ENCODE results near the gene MLXIP. TPM values are rescaled to one million over a fixed set of nuclear protein-coding genes. Genes with fewer than 3 reads are reported as not detected.

Gene MLXIP
- polyA plus RNA-seq, 1 donor: 30.7 TPM

DNA sequence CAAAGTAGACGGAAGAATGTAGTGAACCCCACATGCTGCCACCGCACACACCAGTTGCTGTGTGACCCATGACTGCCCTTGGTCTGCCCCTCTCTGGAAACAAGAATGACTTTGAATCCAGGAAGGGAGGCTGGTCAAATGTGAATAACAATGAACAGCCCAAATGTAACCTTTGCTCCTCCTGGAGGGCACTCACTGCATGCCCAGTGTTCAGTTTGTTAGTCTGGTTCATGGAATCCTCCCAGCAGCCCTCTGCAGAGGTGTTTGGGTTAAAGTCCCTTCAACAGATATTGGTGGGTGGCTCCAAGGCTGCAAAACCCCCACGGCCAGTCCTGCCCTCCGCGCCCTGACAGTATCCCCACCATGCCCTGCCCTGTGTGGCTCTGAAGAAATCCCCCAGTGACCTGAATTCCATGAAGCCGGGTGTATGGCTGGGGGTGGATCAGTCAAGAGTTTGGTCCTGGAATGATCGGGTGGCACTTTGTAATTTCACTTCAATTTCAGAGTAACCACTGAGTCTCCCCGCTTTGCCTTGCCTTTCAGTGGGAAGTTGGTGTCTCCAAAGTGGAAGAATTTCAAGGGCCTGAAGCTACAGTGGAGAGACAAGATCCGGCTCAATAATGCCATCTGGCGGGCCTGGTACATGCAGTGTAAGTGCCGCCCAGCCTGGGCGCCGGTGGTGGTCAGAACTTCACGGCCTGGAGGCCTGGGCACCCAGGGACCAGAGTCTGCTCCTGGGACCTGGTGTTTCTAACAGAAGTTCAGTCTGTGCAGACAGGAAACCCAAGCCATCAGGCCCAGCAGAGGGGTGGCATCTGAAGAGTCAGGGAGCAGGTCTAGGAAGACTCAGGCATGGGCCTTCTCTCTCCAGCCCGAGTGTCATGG, 48.4 kb downstream of the MLXIP start:
- DNase-seq (ENCODE audit: low read depth): no peak

DNA sequence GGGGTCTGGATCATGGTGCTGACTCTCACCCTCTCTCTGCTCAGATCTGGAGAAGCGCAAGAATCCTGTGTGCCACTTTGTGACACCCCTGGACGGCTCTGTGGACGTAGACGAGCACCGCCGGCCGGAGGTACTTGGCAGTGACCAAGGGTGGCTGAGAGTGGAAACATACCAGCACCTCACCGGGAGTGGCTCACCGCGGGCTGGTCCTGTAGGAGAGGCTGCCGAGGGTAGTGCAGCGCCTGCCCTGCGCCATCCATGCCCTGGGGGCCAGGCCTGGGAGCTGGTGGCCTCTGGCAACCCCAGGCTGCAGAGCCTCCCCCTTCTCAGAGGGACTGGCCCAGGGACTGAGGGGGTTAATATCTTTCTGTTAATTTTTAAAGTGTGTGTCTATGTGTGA, 49.3 kb downstream of the MLXIP start:
- no peak for DNase-seq (ENCODE audit: low read depth)

DNA sequence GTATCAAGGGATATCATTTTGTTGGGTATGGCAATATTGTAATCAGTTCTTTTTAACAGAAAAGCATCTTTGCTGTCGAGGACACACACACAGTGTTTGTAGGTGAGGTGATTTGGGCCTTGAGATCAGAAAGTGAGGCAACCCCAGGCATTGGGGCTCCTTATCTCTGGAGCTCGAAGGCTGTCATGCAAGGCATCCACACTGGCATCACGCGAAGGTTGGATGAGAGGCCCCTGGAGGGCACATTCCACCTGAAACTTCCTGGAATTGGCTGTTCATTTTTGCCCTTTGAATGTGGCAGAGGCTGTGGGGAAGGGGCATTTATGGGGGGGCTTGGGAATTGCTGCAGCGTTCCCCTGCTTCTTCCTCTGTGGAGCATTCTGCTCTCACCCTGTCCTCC, 49.9 kb downstream of the MLXIP start:
- DNase-seq (ENCODE audit: low read depth): no peak

DNA sequence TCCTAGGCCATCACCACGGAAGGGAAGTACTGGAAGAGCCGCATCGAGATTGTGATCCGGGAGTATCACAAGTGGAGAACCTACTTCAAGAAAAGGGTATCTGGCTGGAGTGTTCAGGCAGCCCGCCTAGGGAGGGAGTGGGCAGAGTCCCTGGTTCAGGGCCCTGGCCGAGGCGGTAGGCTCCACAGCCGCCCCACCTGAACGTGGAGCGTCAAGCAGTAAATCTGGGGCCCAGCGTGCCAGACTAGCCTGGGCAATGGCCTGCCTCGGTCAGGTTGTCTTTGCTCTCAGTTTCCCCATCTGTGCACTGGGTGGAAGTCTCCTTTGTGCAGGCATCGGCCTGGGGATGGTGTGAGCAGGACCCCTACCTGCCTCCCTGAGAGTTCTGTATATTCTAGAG, 50.6 kb downstream of the MLXIP start:
- no peak for DNase-seq (ENCODE audit: low read depth)

DNA sequence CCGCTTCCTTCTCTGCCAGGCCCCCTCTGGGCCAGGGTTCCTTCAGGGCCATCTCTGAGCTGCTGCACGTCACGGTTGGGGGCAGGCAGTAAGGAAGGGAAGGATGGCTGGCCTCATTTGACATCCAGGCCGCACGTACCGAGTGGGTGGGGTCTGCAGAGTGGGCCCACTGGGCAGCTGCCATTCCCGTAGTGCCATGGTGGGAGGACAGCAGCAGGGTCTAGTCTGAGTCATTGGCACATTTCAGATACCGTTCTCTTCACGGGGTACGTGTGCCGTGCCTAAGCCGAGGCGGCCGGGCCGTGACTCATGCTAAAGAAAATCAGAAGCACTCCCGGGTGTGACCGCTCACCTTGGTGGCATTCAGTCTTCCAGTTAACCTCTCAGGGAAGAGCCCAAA, 51.6 kb downstream of the MLXIP start:
- no peak for DNase-seq (ENCODE audit: low read depth)

DNA sequence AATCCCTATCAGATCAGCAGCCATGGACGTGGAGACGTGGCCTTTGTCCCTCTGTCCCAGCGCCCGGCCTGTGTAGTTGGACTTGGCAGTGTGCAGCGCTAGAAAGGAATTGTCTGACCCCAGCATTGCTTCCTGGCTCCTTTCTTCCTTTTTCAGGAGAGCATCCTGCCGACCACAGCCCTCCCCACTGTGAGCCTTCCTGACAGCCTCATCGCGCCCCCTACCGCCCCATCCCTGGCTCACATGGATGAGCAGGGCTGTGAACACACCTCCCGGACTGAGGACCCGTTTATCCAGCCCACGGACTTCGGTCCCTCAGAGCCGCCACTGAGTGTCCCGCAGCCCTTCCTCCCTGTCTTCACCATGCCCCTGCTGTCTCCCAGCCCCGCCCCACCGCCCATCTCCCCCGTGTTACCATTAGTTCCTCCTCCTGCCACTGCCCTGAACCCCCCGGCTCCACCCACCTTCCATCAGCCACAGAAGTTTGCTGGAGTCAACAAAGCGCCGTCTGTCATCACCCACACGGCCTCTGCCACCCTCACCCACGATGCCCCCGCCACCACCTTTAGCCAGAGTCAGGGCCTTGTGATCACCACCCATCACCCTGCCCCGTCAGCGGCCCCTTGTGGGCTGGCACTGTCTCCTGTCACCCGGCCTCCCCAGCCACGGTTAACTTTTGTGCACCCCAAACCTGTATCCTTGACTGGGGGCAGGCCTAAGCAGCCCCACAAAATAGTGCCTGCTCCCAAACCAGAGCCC, 54.8 kb downstream of the MLXIP start:
- no peak for DNase-seq (ENCODE audit: low read depth)

DNA sequence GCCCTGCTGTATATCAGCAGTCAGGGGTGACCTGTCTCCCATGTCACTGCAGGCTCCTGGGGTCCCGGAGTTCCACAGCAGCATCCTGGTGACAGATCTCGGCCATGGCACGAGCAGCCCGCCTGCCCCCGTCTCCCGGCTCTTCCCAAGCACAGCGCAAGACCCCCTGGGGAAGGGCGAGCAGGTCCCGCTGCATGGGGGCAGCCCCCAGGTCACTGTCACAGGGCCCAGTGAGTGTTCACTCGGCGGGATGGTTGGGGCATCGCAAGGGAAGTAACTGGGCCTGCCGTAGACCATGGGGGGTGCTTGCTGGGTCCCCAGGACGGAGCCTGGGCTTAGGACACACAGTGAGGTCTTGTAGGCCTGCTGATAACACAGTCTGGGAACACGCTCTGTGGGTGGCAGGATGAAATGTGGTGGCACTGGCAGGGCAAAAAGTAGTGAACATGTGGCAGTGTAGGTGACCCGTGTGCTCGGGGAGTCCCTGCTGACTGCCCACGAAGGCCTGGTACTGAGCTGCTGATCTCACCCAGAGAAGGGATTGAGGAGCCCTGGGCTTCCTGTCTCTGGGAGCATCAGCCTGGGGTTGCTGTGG, 57.0 kb downstream of the MLXIP start:
- DNase-seq (ENCODE audit: low read depth): no peak

DNA sequence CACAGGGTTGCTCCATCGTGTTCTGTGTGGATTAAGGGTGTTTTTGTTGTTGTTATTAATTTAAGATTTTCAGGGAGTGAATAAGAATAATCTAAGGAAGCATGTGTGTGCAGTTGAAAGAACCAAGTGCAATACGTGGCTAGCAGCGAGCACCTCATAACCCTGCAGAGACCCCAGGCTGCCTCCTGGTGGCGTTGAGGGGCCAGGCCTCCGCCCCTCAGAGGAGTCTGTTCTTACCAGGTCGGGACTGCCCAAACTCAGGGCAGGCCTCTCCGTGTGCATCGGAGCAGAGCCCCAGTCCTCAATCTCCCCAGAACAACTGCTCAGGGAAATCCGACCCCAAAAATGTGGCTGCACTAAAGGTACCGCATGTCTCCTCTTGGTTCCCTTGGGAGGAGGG, 58.7 kb downstream of the MLXIP start:
- DNase-seq (ENCODE audit: low read depth): no peak

DNA sequence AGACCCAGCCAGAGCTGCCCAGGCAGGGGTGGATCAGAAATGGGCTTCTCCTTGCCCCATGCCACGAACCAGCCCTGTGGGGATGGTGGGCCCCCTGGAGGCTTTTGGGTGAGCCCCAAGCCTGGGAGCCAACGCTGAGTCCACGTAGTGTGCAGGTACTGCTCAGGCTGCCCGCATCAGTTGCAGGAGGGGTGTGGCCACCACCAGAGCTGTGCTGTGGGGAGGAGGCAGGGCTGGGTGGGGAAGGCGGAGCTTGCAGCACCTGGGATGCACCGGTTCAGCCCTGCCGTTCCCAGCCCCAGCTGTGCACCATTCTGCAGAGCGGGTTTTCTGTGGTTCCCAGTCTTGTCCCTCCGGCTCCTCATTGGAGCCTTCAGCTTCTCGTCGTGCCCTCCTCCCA, 59.1 kb downstream of the MLXIP start:
- DNase-seq (ENCODE audit: low read depth): no peak

DNA sequence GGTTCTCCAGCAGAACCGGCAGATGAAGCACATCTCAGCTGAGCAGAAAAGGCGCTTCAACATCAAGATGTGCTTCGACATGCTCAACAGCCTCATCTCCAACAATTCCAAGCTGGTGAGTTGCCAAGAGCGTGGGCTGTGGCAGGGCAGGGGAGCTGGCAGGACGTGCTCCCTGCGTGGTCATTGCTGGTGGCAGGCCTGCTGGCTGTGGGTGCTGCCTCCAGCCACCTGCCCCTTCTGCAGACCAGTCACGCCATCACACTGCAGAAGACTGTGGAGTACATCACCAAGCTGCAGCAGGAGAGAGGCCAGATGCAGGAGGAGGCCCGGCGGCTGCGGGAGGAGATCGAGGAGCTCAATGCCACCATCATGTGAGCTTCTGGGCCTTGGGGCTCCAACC, 59.6 kb downstream of the MLXIP start:
- no peak for DNase-seq (ENCODE audit: low read depth)

DNA sequence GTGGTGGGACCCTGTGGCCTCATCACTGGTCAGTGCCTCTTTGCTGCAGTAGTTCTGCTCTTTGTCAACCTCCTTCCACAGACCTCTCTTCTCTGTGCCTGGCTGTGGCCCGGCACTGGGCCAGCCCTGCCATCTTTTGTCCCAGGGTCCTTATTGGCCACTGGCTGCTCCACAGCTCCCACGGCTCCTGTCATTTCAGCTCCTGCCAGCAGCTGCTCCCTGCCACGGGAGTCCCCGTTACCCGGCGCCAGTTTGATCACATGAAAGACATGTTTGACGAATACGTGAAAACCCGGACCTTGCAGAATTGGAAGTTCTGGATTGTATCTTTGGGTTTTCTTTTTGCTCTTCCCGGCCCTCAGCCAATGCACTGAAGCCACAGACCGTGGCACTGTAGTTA, 60.1 kb downstream of the MLXIP start:
- DNase-seq (ENCODE audit: low read depth): no peak

DNA sequence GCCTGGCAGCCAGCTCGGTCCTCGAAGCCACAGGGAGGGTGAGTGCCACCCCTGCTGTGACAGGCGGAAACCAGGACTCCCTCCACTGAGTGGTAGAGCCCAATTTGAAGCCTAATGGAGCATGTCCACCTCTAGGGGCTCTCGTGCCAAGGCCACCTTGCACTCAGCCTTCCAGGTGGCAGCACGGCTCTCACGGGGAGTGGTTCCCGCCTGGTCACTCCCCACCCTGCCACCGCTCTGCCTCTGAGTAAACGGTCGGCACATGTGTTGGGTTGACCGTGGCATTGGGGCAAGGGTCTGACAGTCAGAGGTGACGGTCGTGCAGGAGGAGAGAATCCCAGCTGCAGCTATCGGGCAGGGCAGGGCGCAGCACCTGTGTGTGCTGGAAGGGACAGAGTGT, 60.7 kb downstream of the MLXIP start:
- no peak for DNase-seq (ENCODE audit: low read depth)

DNA sequence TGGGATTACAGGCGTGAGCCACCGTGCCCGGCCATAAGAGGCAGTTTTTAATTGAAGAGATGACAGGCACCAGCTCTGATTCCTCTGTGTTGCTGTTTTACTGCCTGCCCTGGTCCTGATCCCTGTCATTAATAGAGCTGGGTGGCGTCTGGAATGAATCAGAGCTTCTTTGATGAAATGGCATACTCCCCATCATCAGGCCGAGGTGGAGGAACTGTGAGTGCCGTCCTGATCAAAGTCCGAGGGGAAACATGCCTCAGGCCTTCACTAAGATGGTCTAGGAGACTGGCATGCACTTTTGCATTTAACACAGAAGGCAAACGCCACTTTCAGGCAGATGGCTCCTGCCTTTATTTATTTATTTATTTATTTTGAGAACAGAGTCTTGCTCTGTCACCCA, 61.4 kb downstream of the MLXIP start:
- DNase-seq (ENCODE audit: low read depth): no peak

DNA sequence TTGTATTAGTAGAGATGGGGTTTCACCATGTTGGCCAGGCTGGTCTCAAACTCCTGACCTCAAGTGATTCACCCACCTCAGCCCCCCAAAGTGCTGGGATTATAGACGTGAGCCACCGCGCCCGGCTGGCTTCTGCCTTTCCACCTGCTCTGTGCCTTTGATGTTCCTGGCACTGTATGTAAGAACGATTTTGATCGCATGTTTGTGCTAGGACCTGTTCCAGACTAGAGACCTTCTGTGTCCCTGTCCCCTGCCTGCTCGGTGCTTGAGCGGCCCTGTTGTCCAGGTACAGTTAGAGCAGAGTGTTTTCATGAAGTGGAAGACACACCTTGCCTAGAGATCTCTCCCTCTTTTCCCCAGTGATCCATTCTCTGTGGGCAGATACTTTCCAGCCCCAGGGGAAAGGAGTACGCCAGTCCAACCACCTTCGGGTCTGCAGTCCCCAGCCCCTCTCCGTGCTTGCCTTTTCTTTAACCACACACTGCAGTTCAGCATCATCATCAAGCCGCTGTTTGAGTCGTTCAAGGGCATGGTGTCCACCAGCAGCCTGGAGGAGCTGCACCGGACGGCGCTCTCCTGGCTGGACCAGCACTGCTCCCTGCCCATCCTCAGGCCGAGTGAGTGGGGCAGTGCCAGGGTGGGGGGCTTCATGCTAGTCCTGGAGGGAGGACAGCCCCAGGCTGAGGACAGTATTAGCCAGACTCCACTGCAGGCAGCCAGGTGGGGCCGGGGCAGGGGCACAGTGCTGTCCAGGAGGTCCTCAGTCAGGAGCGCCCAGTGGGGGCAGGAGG, 62.1 kb downstream of the MLXIP start:
- no peak for DNase-seq (ENCODE audit: low read depth)

DNA sequence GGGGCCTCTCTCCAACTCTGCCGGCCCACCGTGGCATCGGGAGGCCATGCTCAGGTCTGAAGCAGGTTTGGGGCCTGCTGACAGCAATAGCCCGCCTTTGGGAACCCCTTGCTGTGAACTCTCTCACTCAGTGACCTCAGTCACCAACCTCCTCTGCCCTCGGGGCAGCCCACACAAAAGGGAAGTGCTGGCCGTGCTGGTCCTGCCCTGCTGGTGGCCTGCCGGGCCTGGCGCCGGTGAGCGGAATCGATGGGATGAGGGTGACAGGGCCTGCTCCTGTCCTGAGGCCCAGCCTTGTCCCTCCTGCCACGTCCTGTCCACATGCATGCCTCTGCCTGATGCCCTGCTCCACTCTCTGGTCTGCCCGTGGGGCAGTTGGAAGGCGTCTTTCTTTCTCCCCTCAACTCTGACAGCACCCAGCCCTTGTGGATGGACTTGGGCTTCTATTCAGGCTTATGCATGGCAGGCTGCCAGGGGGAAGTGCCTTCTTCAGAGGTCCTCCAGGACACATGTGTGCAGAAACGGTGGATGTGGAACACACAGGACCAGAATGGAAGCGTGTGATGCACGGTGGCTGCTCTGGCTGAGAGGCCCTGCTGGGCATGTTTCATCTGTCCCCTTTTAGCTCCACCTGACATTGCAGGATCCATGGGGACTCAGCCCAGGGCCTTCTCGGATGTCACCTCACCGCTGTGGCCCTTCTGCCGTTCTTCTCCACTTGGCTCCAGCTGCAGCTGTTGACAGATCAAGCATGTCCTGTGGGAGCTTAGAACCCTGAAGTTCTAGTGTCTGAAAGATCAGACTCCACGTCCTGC, 63.6 kb downstream of the MLXIP start:
- DNase-seq (ENCODE audit: low read depth): no peak

DNA sequence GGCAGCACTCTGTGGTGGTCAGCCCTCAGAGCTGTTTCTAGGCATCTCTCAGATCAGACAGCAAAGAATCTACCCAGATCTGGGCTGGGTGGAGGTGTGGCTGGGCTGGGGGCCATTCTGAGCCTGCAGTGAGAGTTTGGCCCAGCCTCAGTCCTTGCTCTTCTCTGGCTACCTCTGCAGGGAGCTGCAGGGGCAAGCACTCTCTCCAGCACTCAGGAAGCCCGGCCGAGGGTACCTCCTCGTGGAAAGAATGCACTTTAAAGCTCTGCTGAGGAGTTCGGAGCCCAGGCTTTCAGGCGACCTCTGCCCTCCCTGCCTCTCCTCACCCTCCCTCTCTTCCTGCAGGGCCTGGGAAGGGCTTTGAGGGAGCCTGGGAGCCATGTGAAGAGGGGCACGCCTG, 64.3 kb downstream of the MLXIP start:
- no peak for DNase-seq (ENCODE audit: low read depth)

DNA sequence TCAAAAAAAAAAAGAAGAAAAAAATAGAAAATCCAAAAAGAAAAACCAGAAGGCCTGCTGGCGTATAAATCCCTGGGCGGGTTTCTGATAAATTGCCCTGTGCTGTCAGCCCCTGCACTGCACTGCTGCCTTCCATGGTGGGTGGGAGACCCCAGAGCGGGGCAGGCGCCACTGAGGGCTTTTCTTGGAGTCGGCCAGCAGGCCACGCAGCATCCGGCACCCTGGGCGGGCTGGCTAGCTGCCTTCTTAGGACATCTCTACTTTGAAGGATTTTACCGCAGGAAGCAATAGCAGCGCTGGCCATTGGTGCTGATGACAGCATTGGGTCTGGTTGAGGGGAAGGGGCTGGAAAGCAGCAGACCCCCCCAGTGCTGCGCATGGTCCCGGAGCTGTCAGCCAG, 66.3 kb downstream of the MLXIP start:
- no peak for DNase-seq (ENCODE audit: low read depth)

DNA sequence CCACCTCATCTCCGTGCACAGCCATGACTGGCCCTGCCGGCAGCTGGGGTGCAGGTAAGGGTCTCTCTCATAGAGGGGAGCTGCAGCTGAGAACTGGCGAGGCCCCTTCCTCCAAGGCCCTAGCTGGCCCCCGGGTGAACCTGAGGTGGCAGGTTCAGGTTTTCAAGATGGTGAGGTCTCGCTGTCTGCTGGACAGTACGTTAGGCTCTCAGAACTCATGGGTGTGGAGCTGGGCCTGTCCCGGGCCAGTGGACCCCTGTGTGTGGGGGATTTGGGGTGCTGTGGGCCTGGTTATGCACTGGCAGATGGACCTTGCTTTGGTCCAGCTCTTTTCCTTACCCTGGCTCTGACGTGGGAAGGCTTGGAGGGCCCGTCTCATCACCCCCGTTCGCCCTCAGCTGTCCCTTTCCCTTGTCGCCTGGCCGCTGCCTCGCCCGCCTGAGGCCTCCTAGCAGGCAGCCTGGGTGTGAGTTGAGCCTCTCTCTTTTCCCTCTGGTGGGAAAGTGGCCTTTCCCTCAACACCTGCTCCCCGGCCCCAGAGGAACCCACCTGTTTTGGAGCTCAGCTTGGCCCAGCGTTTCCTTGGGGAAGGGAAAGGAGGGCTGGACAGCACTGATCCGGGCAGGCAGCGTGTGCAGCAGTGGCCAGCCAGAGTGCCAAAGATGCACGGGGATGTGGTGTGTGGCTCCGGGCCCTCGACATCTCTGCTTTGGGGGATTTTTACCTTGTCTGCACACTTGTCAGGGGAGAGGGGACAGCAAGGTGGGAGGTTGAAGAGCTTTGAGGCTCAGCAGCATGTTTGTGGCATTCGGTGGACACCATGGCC, 67.2 kb downstream of the MLXIP start:
- DNase-seq (ENCODE audit: low read depth): no peak

DNA sequence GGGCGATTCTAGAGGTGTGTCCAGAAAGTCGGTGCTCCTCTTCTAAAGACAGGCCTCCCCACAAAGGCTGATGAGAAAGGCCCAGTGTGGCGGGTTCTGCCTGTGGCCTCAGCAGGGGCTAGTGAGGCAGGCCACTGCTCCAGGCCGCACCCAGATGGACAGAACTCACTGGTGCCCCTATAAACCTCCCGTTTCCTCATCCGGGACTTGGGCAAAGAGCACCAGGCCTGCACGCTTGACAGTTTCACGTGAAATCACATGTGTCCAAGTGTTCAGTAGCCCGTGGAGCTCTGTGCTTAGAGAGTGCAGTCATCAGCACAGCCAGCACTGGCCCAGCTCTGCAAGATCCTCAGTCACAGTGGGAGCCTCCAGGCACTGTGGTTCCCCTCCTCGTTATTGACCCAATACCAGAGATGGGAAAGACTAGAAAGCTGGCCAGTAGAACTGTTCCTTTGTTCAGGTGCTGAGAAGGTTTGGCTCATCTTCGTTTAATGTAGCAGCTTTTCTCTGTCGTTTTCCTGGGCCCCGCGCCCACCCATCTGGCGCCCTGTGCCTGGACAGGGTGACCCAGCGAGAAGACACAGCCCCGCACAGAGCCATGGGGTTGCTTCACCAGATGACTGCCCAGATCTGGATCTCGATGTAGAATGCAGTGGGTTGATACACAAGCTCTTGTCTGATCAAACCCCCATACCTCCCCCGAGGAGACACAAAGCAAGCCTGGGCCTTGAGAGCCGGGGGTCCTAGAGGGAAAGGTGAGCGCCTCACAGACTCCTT, 69.1 kb downstream of the MLXIP start:
- DNase-seq (ENCODE audit: low read depth): no peak
